ENCODE results near the gene DCC. TPM values are rescaled to one million over a fixed set of nuclear protein-coding genes. Genes with fewer than 3 reads are reported as not detected.

The DCC gene
- total RNA-seq, 1 experiment from 2014 or later, result 0.72 TPM

GRCh38 chr18:52970686-52971085 lies 630.7 kb downstream of the DCC start:
- DNase-seq (ENCODE audit: low spot score) (no peak), ATAC-seq (no peak)
- no peaks in the 10 kb centered on the region for H3K27me3 Mint-ChIP-seq (ENCODE audit: low read depth)
- H3K4me3 Mint-ChIP-seq, result no peak overlapping the region
- no peak overlapping the region for H3K27ac Mint-ChIP-seq
- CTCF ChIA-PET, result no interaction called here
- no peaks in the 10 kb centered on the region for H3K4me1 Mint-ChIP-seq
- no peaks in the 10 kb centered on the region for H3K36me3 Mint-ChIP-seq
- H3K9me3 Mint-ChIP-seq, result no peaks in the 10 kb centered on the region
- POLR2A ChIA-PET, result no interaction called here
- TF ChIP-seq NFE2L1 (CRISPR knock-in tag; IDR thresholded peaks at IDR 0.05), result no peak
- TF ChIP-seq OVOL2 (CRISPR knock-in tag; IDR thresholded peaks at IDR 0.05; ENCODE audit: borderline replicate concordance), result no peak
- no peak for TF ChIP-seq ZNF512 (CRISPR knock-in tag; IDR thresholded peaks at IDR 0.05; ENCODE audit: borderline replicate concordance)
- no peak for TF ChIP-seq ZNF263 (CRISPR knock-in tag; IDR thresholded peaks at IDR 0.05; ENCODE audit: low read depth)
- no peak for TF ChIP-seq ARID4B (CRISPR knock-in tag; IDR thresholded peaks at IDR 0.05; ENCODE audit: borderline replicate concordance)
- TF ChIP-seq PREB (CRISPR knock-in tag; IDR thresholded peaks at IDR 0.05; ENCODE audit: borderline replicate concordance), result no peak
- no peak for TF ChIP-seq CREM (CRISPR knock-in tag; IDR thresholded peaks at IDR 0.05)
- no peak for TF ChIP-seq NR3C1 (CRISPR knock-in tag; conservative IDR thresholded peaks at IDR 0.05; ENCODE audit: low read depth)
- no peak for TF ChIP-seq NR1H2 (CRISPR knock-in tag; IDR thresholded peaks at IDR 0.05)
- no peak for TF ChIP-seq FOXP1 (CRISPR knock-in tag; IDR thresholded peaks at IDR 0.05; ENCODE audit: borderline replicate concordance)
- no peak for TF ChIP-seq TCF7 (CRISPR knock-in tag; IDR thresholded peaks at IDR 0.05; ENCODE audit: low read depth)
- TF ChIP-seq ZNF317 (CRISPR knock-in tag; IDR thresholded peaks at IDR 0.05; ENCODE audit: borderline replicate concordance, low read depth), result no peak
- no peak for TF ChIP-seq ZNF396 (CRISPR knock-in tag; IDR thresholded peaks at IDR 0.05; ENCODE audit: borderline replicate concordance)
- no peak for TF ChIP-seq MLX (CRISPR knock-in tag; IDR thresholded peaks at IDR 0.05)
- TF ChIP-seq E2F5 (CRISPR knock-in tag; IDR thresholded peaks at IDR 0.05), result no peak
- TF ChIP-seq TP53 (CRISPR knock-in tag; IDR thresholded peaks at IDR 0.05), result no peak
- no peak for TF ChIP-seq NFATC4 (CRISPR knock-in tag; IDR thresholded peaks at IDR 0.05)

GRCh38 chr18:52971097-52971496 lies 631.1 kb downstream of the DCC start:
- CTCF ChIA-PET, result no interaction called here
- no peak for DNase-seq (ENCODE audit: low spot score)
- H3K27me3 Mint-ChIP-seq (ENCODE audit: low read depth), result no peaks in the 10 kb centered on the region
- H3K27ac Mint-ChIP-seq, result no peak overlapping the region
- POLR2A ChIA-PET, result no interaction called here
- no peaks in the 10 kb centered on the region for H3K36me3 Mint-ChIP-seq
- no peak for ATAC-seq
- H3K4me1 Mint-ChIP-seq, result no peaks in the 10 kb centered on the region
- no peaks in the 10 kb centered on the region for H3K9me3 Mint-ChIP-seq
- H3K4me3 Mint-ChIP-seq, result no peak overlapping the region
- TF ChIP-seq AFF4 (CRISPR knock-in tag; IDR thresholded peaks at IDR 0.05; ENCODE audit: borderline replicate concordance) (no peak), ARID4B (CRISPR knock-in tag; IDR thresholded peaks at IDR 0.05; ENCODE audit: borderline replicate concordance) (no peak)
